ENCODE measurements around the gene ERO1A. TPM values are rescaled to one million over a fixed set of nuclear protein-coding genes. Genes with fewer than 3 reads are reported as not detected.

ERO1A gene
- total RNA-seq, 1 experiment from 2014 or later, result 151 TPM

DNA sequence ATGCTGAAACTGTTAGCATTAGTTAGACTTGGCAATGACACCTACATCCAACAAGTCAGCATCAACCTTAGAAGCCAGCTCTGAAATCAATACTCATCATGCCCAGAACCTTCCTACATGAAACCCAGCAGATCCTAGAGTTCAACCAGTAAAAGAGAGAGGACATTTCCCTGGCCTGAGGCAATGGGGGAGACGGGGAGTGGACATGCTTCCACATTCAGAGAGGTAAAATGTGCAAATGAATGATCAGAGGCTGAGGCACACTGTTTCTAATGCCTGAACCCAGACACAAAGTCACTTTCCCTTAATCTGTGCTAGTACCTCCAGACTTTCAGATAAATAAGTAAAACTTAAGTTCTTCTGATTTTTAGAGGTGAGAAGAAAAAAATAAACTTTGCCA, 34.5 kb downstream of the ERO1A start:
- H3K4me2 ChIP-seq (ENCODE audit: low read length), result no peak overlapping the region
- DNase-seq (no peak), ATAC-seq (no peak)
- no peak overlapping the region for H3K4me3 ChIP-seq (ENCODE audit: low read length)
- BruUV-seq (replicated peaks), result no TSS peak
- no peak overlapping the region for H3K27ac ChIP-seq (ENCODE audit: low read length)
- H3K79me2 ChIP-seq (ENCODE audit: low read length), result no peaks in the 10 kb centered on the region
- no peaks in the 10 kb centered on the region for H3K4me1 ChIP-seq (ENCODE audit: insufficient read depth, low read length)
- H3K9me2 ChIP-seq (replicated peaks; ENCODE audit: low read length), result no peaks in the 10 kb centered on the region
- no peak overlapping the region for H2AFZ ChIP-seq (ENCODE audit: low read length)
- ChIA-PET CTCF (no interaction called here), POLR2A (ENCODE audit: unreplicated experiment) (no interaction called here)
- intact Hi-C loops (cut with micrococcal nuclease), result no loop called here
- H3K9ac ChIP-seq (ENCODE audit: low read length), result no peak overlapping the region
- H3F3A ChIP-seq (ENCODE audit: low read length, unreplicated experiment), result no peaks in the 10 kb centered on the region
- no peaks in the 10 kb centered on the region for H3K9me3 ChIP-seq (ENCODE audit: low read length)
- peaks cover 49% of the 10 kb centered on the region for H3K36me3 ChIP-seq (ENCODE audit: low read depth, low read length)
- TF ChIP-seq EZH2phosphoT487 (IDR thresholded peaks at IDR 0.05; ENCODE audit: borderline replicate concordance, low read length) (no peak), CTCF (conservative IDR thresholded peaks at IDR 0.05; ENCODE audit: low read depth, low read length) (no peak), EZH2 (IDR thresholded peaks at IDR 0.05; ENCODE audit: low read length, unreplicated experiment) (no peak)
- H3K27me3 ChIP-seq (ENCODE audit: low read length), result no peaks in the 10 kb centered on the region
- 0 out of 2 replicates have a peak, but pooled peaks cover 3% of the 10 kb centered on the region for H4K20me1 ChIP-seq (ENCODE audit: low read length)

DNA sequence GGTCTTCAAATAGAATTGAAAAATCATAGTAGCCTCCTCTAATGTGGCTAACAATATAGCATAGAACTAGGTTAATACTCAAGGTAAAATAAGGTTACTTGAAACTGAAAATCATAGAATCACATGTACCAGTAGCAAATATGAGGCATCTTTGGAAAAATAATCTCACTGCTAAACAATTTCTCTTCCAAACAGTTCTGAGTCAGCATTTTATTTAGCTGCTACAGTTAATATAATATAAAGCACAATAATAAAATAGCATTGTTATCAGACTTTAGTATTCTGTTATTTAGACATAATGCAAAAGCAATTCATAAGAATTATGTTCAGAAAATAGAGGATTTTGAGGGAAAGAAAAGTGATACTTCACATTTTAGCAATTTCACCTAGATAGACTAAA, 35.0 kb downstream of the ERO1A start:
- H3F3A ChIP-seq (ENCODE audit: low read length, unreplicated experiment), result no peaks in the 10 kb centered on the region
- TF ChIP-seq EZH2 (IDR thresholded peaks at IDR 0.05; ENCODE audit: low read length, unreplicated experiment) (no peak), CTCF (conservative IDR thresholded peaks at IDR 0.05; ENCODE audit: low read depth, low read length) (no peak), EZH2phosphoT487 (IDR thresholded peaks at IDR 0.05; ENCODE audit: borderline replicate concordance, low read length) (no peak)
- no peak overlapping the region for H3K4me3 ChIP-seq (ENCODE audit: low read length)
- peaks cover 50% of the 10 kb centered on the region for H3K36me3 ChIP-seq (ENCODE audit: low read depth, low read length)
- H3K4me2 ChIP-seq (ENCODE audit: low read length), result no peak overlapping the region
- H4K20me1 ChIP-seq (ENCODE audit: low read length), result 0 out of 2 replicates have a peak, but pooled peaks cover 3% of the 10 kb centered on the region
- DNase-seq, result no peak
- no peaks in the 10 kb centered on the region for H3K27me3 ChIP-seq (ENCODE audit: low read length)
- no peak overlapping the region for H2AFZ ChIP-seq (ENCODE audit: low read length)
- H3K79me2 ChIP-seq (ENCODE audit: low read length), result no peaks in the 10 kb centered on the region
- ChIA-PET CTCF (no interaction called here), POLR2A (ENCODE audit: unreplicated experiment) (no interaction called here)
- intact Hi-C loops (cut with micrococcal nuclease), result no loop called here
- H3K4me1 ChIP-seq (ENCODE audit: insufficient read depth, low read length), result no peaks in the 10 kb centered on the region
- ATAC-seq, result no peak
- no TSS peak for BruUV-seq (replicated peaks)
- H3K9me3 ChIP-seq (ENCODE audit: low read length), result no peaks in the 10 kb centered on the region
- no peak overlapping the region for H3K27ac ChIP-seq (ENCODE audit: low read length)
- H3K9ac ChIP-seq (ENCODE audit: low read length), result no peak overlapping the region
- H3K9me2 ChIP-seq (replicated peaks; ENCODE audit: low read length), result no peaks in the 10 kb centered on the region

GRCh38 chr14:52656905-52657304, 38.5 kb downstream of the ERO1A start:
- H3F3A ChIP-seq (ENCODE audit: low read length, unreplicated experiment), result peaks cover 8% of the 10 kb centered on the region
- no peak for ATAC-seq
- DNase-seq, result no peak
- CTCF ChIA-PET, result no interaction called here
- TF ChIP-seq EZH2 (IDR thresholded peaks at IDR 0.05; ENCODE audit: low read length, unreplicated experiment) (no peak), EZH2phosphoT487 (IDR thresholded peaks at IDR 0.05; ENCODE audit: borderline replicate concordance, low read length) (no peak), CTCF (conservative IDR thresholded peaks at IDR 0.05; ENCODE audit: low read depth, low read length) (no peak)
- no peak overlapping the region for H3K4me2 ChIP-seq (ENCODE audit: low read length)
- H3K4me3 ChIP-seq (ENCODE audit: low read length), result no peak overlapping the region
- H2AFZ ChIP-seq (ENCODE audit: low read length), result no peak overlapping the region
- no peaks in the 10 kb centered on the region for H3K4me1 ChIP-seq (ENCODE audit: insufficient read depth, low read length)
- H3K36me3 ChIP-seq (ENCODE audit: low read depth, low read length), result peaks cover 60% of the 10 kb centered on the region
- no peaks in the 10 kb centered on the region for H3K27me3 ChIP-seq (ENCODE audit: low read length)
- H3K9me2 ChIP-seq (replicated peaks; ENCODE audit: low read length), result no peaks in the 10 kb centered on the region
- no peaks in the 10 kb centered on the region for H3K9me3 ChIP-seq (ENCODE audit: low read length)
- H3K9ac ChIP-seq (ENCODE audit: low read length), result no peak overlapping the region
- no TSS peak for BruUV-seq (replicated peaks)
- H4K20me1 ChIP-seq (ENCODE audit: low read length), result no peaks in the 10 kb centered on the region
- intact Hi-C loops (cut with micrococcal nuclease), result no loop called here
- POLR2A ChIA-PET (ENCODE audit: unreplicated experiment), result no interaction called here
- no peaks in the 10 kb centered on the region for H3K79me2 ChIP-seq (ENCODE audit: low read length)
- H3K27ac ChIP-seq (ENCODE audit: low read length), result no peak overlapping the region

Data from PC-3 (cell line).